ENCODE data around the gene KLHDC10.

DNA sequence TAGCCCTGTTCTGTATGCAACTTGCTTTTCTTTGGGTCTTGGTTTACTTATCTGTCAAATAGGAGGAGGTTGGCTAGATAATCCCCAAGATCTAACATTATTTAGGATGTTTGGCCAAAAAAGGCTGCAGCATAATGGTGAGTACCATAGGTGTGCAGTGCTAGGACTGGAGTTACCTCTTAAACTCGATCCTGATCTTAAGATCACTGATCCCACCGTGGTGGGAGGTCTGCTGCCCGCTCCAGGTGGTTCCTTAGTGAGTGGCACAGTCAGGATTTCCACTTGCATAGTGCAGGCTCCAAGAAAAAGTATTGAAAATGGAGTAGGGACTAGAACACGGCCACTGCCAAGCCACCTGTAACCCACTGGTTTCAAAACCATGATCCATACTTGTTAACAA is 66.9 kb downstream of the KLHDC10 start:
- TF ChIP-seq FOS (IDR thresholded peaks at IDR 0.05; ENCODE audit: borderline replicate concordance, insufficient read depth, low read length): no peak
- TF ChIP-seq CTCF (IDR thresholded peaks at IDR 0.05; ENCODE audit: extremely low read depth in 1 of 2, insufficient read depth in 1 of 2, low read depth in 1 of 2, low read length in 2 of 2): no peak
- no peak for TF ChIP-seq GATA2 (IDR thresholded peaks at IDR 0.05; ENCODE audit: insufficient read depth, insufficient read length, low read depth, low read length)
- TF ChIP-seq MAX (IDR thresholded peaks at IDR 0.05; ENCODE audit: insufficient read depth, insufficient read length): no peak

Measured in endothelial cell of umbilical vein (primary cell).